K562 (cell line): ENCODE results near the gene ARHGEF38. TPM values are rescaled to one million over a fixed set of nuclear protein-coding genes. Genes with fewer than 3 reads are reported as not detected.
A peak's percentile ranks its signal among the peaks of the same experiment; 100 is the strongest.

Experiments
- CHCHD3 ChIP-seq: fragments of 250-450 bp; sonication (Bioruptor Pico); IDR thresholded peaks from 2 replicates; pipeline ENCODE4 v2.1.2; 2022; ENCODE audit warnings: mild to moderate bottlenecking
- CLOCK ChIP-seq: fragments of 250-450 bp; sonication (Bioruptor Pico); IDR thresholded peaks from 2 replicates; pipeline ENCODE4 v1.4.0; 2020; ENCODE audit warnings: mild to moderate bottlenecking, moderate library complexity, borderline replicate concordance
- CREM ChIP-seq: IDR thresholded peaks from 2 replicates; pipeline ENCODE4 v1.6.1; 2014; ENCODE audit warnings: antibody characterized with exemption, low read depth
- CTBP1 ChIP-seq: fragments of 450-650 bp; IDR thresholded peaks from 2 replicates; pipeline ENCODE4 v1.6.1; 2016; ENCODE audit warnings: borderline replicate concordance
- DMBX1 ChIP-seq: fragments of 250-450 bp; sonication (Bioruptor Pico); IDR thresholded peaks from 2 replicates; pipeline ENCODE4 v1.8.0; 2022; ENCODE audit warnings: inconsistent platforms, mild to moderate bottlenecking, moderate library complexity, borderline replicate concordance
- ESRRA ChIP-seq: fragments of 450-650 bp; IDR thresholded peaks from 2 replicates; pipeline ENCODE4 v1.6.1; 2014; ENCODE audit warnings: low read depth, mild to moderate bottlenecking, moderate library complexity, borderline replicate concordance
- ETV1 ChIP-seq: fragments of 450-650 bp; conservative IDR thresholded peaks from 2 replicates; pipeline ENCODE4 v1.6.1; 2016; ENCODE audit warnings: missing genetic modification characterization, control low read depth, low read depth, missing compliant biosample characterization
- ETV5 ChIP-seq: sonication (generic); formaldehyde crosslinking; IDR thresholded peaks from 2 replicates; pipeline ENCODE4 v1.4.0; 2020; ENCODE audit warnings: low read depth, mild to moderate bottlenecking, missing genetic modification reagents
- HDGF ChIP-seq: fragments of 450-650 bp; IDR thresholded peaks from 2 replicates; pipeline ENCODE4 v1.6.1; 2016
- IFI16 ChIP-seq: fragments of 250-450 bp; sonication (Bioruptor Pico); IDR thresholded peaks from 2 replicates; pipeline ENCODE4 v2.1.2; 2022; ENCODE audit warnings: mild to moderate bottlenecking, inconsistent platforms
- MEIS2 ChIP-seq: fragments of 450-650 bp; IDR thresholded peaks from 2 replicates; pipeline ENCODE4 v1.6.1; 2014; ENCODE audit warnings: mild to moderate bottlenecking; ENCODE audit not compliant: partially characterized antibody
- PML ChIP-seq: IDR thresholded peaks from 2 replicates; pipeline ENCODE4 v1.6.1; 2012; ENCODE audit warnings: low read length, inconsistent platforms
- RBM39 ChIP-seq: fragments of 200-400 bp; formaldehyde crosslinking; optimal IDR thresholded peaks from 2 replicates; pipeline ENCODE3; 2018; ENCODE audit warnings: low read depth, low read length
- SMARCA5 ChIP-seq: fragments of 450-650 bp; IDR thresholded peaks from 2 replicates; pipeline ENCODE4 v1.6.1; 2016
- SP2 ChIP-seq: IDR thresholded peaks from 2 replicates; pipeline ENCODE4 v1.6.1; 2011; ENCODE audit warnings: mild to moderate bottlenecking, low read depth, low read length, moderate library complexity; ENCODE audit not compliant: poor library complexity, severe bottlenecking; ENCODE audit errors: extremely low read depth
- SREBF1 ChIP-seq: fragments of 150-350 bp; IDR thresholded peaks from 2 replicates; pipeline ENCODE4 v1.6.1; 2014; ENCODE audit warnings: antibody characterized with exemption, low read depth, low read length, borderline replicate concordance
- SUPT5H ChIP-seq: fragments of 450-650 bp; IDR thresholded peaks from 2 replicates; pipeline ENCODE4 v1.6.1; 2016
- TEAD4 ChIP-seq, 2 experiments: sonication (generic) in 1 of 2; formaldehyde crosslinking in 1 of 2; IDR thresholded peaks; 2 replicates each; pipeline versions ENCODE4 v1.6.1 to v1.8.0; 2012 to 2022; ENCODE audit warnings: borderline replicate concordance in 1 of 2, inconsistent platforms in 1 of 2, low read length in 1 of 2, mild to moderate bottlenecking in 1 of 2, missing genetic modification reagents in 1 of 2
- YY1 ChIP-seq, 3 experiments: IDR thresholded peaks; 2 replicates each; pipeline ENCODE4 v1.6.1; 2011; ENCODE audit warnings: low read length in 2 of 3, mild to moderate bottlenecking in 2 of 3, moderate library complexity in 2 of 3, borderline replicate concordance in 1 of 3, control low read depth in 1 of 3, low read depth in 1 of 3; ENCODE audit not compliant: insufficient read depth in 3 of 3, insufficient replicate concordance in 2 of 3, control insufficient read depth in 1 of 3, insufficient read length in 1 of 3; ENCODE audit errors: extremely low read depth in 1 of 3
- ZEB2 ChIP-seq: fragments of 450-650 bp; IDR thresholded peaks from 2 replicates; pipeline ENCODE4 v1.6.1; 2016
- ZFP30 ChIP-seq: fragments of 250-450 bp; sonication (Bioruptor Pico); IDR thresholded peaks from 2 replicates; pipeline ENCODE4 v1.8.0; 2022; ENCODE audit warnings: moderate library complexity, mild to moderate bottlenecking, inconsistent platforms, borderline replicate concordance
- ZNF586 ChIP-seq: fragments of 450-650 bp; formaldehyde crosslinking; conservative IDR thresholded peaks from 2 replicates; pipeline ENCODE4 v1.4.0; 2020; ENCODE audit warnings: mild to moderate bottlenecking, moderate library complexity
- ZNF79 ChIP-seq: fragments of 250-450 bp; sonication (Bioruptor Pico); IDR thresholded peaks from 2 replicates; pipeline ENCODE4 v1.4.0; 2020; ENCODE audit warnings: low read depth, mild to moderate bottlenecking, moderate library complexity
- polyA plus RNA-seq, 8 experiments: library from polyadenylated mRNA; depleted of rRNA in 4 of 8; stranded (reverse) in 5 of 8; unstranded in 3 of 8; fragments of >200 nt; fragmentation: Nextera tagmentation in 2 of 8; fragmentation: Illumina TruSeq in 1 of 8; extraction: Ambion mirVana in 2 of 8; extraction: Trizol in 1 of 8; gene quantifications; 2 replicates each; pipeline versions ENCODE4 v1.2.1 to v1.2.3, GENCODE V29; 2011 to 2014; ENCODE audit warnings: inconsistent platforms in 1 of 8, missing spikeins in 1 of 8
- total RNA-seq, 7 experiments: library from RNA; depleted of rRNA in 6 of 7; stranded (reverse); fragments of >200 nt in 6 of 7; fragmentation: Illumina TruSeq in 2 of 7; extraction: Trizol in 2 of 7; gene quantifications; 2 replicates each; pipeline versions ENCODE4 v1.2.1 to v1.2.3, GENCODE V29; 2011 to 2021; ENCODE audit warnings: low replicate concordance in 1 of 7
- TF ChIP-seq, protein P1 (sequence below): fragments of 450-650 bp; IDR thresholded peaks from 2 replicates; pipeline ENCODE4 v1.6.1; 2017; ENCODE audit warnings: antibody characterized with exemption, mild to moderate bottlenecking

ARHGEF38 gene
- total and polyA plus RNA-seq, 9 of the 15 experiments (the other 6 are each of a cell fraction or from before 2014, with no cell fraction given): 0.17 TPM; not detected in 8

GRCh38 chr4:105650190-105650589, 97.8 kb downstream of the ARHGEF38 start (continued):
- TF ChIP-seq, protein P1, sequence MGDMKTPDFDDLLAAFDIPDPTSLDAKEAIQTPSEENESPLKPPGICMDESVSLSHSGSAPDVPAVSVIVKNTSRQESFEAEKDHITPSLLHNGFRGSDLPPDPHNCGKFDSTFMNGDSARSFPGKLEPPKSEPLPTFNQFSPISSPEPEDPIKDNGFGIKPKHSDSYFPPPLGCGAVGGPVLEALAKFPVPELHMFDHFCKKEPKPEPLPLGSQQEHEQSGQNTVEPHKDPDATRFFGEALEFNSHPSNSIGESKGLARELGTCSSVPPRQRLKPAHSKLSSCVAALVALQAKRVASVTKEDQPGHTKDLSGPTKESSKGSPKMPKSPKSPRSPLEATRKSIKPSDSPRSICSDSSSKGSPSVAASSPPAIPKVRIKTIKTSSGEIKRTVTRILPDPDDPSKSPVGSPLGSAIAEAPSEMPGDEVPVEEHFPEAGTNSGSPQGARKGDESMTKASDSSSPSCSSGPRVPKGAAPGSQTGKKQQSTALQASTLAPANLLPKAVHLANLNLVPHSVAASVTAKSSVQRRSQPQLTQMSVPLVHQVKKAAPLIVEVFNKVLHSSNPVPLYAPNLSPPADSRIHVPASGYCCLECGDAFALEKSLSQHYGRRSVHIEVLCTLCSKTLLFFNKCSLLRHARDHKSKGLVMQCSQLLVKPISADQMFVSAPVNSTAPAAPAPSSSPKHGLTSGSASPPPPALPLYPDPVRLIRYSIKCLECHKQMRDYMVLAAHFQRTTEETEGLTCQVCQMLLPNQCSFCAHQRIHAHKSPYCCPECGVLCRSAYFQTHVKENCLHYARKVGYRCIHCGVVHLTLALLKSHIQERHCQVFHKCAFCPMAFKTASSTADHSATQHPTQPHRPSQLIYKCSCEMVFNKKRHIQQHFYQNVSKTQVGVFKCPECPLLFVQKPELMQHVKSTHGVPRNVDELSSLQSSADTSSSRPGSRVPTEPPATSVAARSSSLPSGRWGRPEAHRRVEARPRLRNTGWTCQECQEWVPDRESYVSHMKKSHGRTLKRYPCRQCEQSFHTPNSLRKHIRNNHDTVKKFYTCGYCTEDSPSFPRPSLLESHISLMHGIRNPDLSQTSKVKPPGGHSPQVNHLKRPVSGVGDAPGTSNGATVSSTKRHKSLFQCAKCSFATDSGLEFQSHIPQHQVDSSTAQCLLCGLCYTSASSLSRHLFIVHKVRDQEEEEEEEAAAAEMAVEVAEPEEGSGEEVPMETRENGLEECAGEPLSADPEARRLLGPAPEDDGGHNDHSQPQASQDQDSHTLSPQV: no peak
- TF ChIP-seq ESRRA (peak; percentile 40; the same call in 1 of the 2 replicates), HDGF (no peak), CREM (no peak), CLOCK (no peak), ZNF586 (CRISPR knock-in tag) (no peak), PML (peak; percentile 74; the same call in 1 of the 2 replicates), RBM39 (no peak), ZNF79 (CRISPR knock-in tag) (no peak), SMARCA5 (no peak), ETV5 (no peak), ZEB2 (no peak), CTBP1 (no peak), ZFP30 (CRISPR knock-in tag) (no peak), SREBF1 (no peak), IFI16 (CRISPR knock-in tag) (no peak), SP2 (no peak), CHCHD3 (CRISPR knock-in tag) (no peak), MEIS2 (peak; percentile 93), TEAD4 (IDR thresholded peaks at IDR 0.05; ENCODE audit: low read length) (peak; percentile 88), TEAD4 (CRISPR knock-in tag; IDR thresholded peaks at IDR 0.05; ENCODE audit: borderline replicate concordance) (no peak), DMBX1 (CRISPR knock-in tag) (no peak), YY1 (IDR thresholded peaks at IDR 0.05; ENCODE audit: borderline replicate concordance in 1 of 3, control insufficient read depth in 1 of 3, extremely low read depth in 1 of 3, insufficient read depth in 3 of 3, insufficient read length in 1 of 3, insufficient replicate concordance in 2 of 3, low read depth in 1 of 3, low read length in 2 of 3) (no peak), SUPT5H (no peak), ETV1 (tag) (peak; percentile 79)
